Breast epithelium (tissue), 3 donors: ENCODE measurements around the gene NDUFS8.

Experiments used
- CTCF ChIP-seq, 3 donors: fragments of 450-650 bp; IDR thresholded peaks; one replicate each; pipeline ENCODE4 v1.5.1; 2016 to 2017; ENCODE audit warnings: antibody characterized with exemption in 3 of 3, mild to moderate bottlenecking in 3 of 3, moderate library complexity in 3 of 3
- POLR2A ChIP-seq: fragments of 450-650 bp; IDR thresholded peaks from one replicate; pipeline ENCODE4 v1.6.1; 2016; ENCODE audit warnings: antibody characterized with exemption, mild to moderate bottlenecking, moderate library complexity

DNA sequence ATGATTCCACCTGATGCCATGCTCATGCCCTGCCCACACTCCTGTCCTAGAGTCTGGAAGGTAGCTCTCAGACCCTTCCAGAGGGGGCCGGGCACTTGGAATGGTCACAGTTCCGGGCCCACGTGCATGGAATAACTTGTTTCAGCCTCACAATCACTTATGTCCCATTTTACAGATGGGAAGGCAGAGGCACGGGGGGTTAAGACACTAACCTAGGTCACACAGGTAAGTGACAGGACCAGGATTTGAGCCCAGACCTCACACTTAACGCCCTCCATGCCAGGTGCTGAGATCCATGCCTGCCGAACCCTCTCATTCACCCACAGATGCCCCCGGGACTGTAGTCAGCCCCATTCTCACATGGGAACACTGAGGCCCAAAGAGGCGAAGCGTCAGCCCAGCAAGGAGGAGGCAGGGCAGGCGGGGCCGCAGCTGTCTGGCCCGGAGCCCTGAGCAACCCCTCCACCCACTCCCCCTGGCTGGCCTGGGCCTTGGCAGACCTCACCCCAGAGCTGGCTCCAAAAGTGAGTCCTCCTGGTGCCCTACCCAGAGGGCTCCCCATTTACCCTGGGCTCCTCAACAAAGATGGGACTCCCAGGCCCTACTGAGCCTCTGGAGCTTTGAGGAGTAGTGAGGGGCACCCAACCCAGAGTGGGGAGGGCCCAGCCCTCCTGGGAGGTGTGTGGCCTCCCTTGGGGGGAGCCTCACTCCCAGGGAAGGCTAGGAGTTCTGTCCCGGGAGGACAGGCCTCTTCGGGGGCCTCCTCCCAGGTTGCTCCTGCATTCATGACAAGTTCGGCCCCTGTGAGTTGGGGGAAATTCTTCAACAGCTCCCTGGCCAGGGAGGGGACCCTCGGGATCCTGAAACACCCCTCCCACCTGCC lies 22.7 kb upstream of the NDUFS8 start:
- TF ChIP-seq CTCF (IDR thresholded peaks at IDR 0.05) (no peak), POLR2A (no peak)
